GM12878 (cell line): ENCODE data around the gene ARHGAP44. TPM values are rescaled to one million over a fixed set of nuclear protein-coding genes. Genes with fewer than 3 reads are reported as not detected.

Source experiments
- HDAC2 ChIP-seq: fragments of 200-600 bp; sonication (generic); IDR thresholded peaks from 2 replicates; pipeline ENCODE4 v1.6.1; 2017
- IRF4 ChIP-seq: IDR thresholded peaks from 2 replicates; pipeline ENCODE4 v1.6.1; 2011; ENCODE audit warnings: low read depth, low read length
- IRF5 ChIP-seq: fragments of 450-650 bp; IDR thresholded peaks from 2 replicates; pipeline ENCODE4 v1.6.1; 2017; ENCODE audit warnings: borderline replicate concordance
- JUNB ChIP-seq: IDR thresholded peaks from 2 replicates; pipeline ENCODE4 v1.6.1; 2016; ENCODE audit warnings: antibody characterized with exemption, mild to moderate bottlenecking
- RB1 ChIP-seq: fragments of 450-650 bp; formaldehyde crosslinking; IDR thresholded peaks from 2 replicates; pipeline ENCODE4 v1.6.1; 2017; ENCODE audit warnings: mild to moderate bottlenecking, borderline replicate concordance
- REST ChIP-seq: IDR thresholded peaks from 2 replicates; pipeline ENCODE4 v1.6.1; 2012; ENCODE audit warnings: mild to moderate bottlenecking, low read depth, low read length
- SPI1 ChIP-seq: IDR thresholded peaks from 2 replicates; pipeline ENCODE4 v1.6.1; 2011; ENCODE audit warnings: low read depth, mild to moderate bottlenecking, low read length, moderate library complexity, borderline replicate concordance; ENCODE audit not compliant: insufficient read depth
- TBL1XR1 ChIP-seq: IDR thresholded peaks from 2 replicates; pipeline ENCODE4 v1.6.1; 2012; ENCODE audit warnings: low read depth, low read length, improper control_type of control experiment
- TCF12 ChIP-seq: IDR thresholded peaks from 2 replicates; pipeline ENCODE4 v1.6.1; 2011; ENCODE audit warnings: low read depth, mild to moderate bottlenecking, low read length
- ZNF622 ChIP-seq: fragments of 450-650 bp; IDR thresholded peaks from 2 replicates; pipeline ENCODE4 v1.6.1; 2017; ENCODE audit warnings: mild to moderate bottlenecking, inconsistent platforms
- polyA plus RNA-seq, 11 experiments: library from polyadenylated mRNA; depleted of rRNA in 4 of 11; unstranded in 6 of 11; stranded (reverse) in 5 of 11; fragments of >200 nt; fragmentation: Nextera tagmentation in 4 of 11; fragmentation: Illumina TruSeq in 1 of 11; extraction: Ambion mirVana in 4 of 11; extraction: Trizol in 1 of 11; gene quantifications; 1 replicate in 1 of 11; 2 replicates in 10 of 11; pipeline versions ENCODE4 v1.2.1 to v1.2.3, GENCODE V29; 2011 to 2016; ENCODE audit warnings: inconsistent platforms in 2 of 11, missing spikeins in 2 of 11, low read depth in 1 of 11
- total RNA-seq, 4 experiments: library from RNA; depleted of rRNA in 3 of 4; stranded (reverse); fragments of >200 nt in 3 of 4; fragmentation: Illumina TruSeq in 1 of 4; extraction: Trizol in 1 of 4; gene quantifications; 2 replicates each; pipeline versions ENCODE4 v1.2.1 to v1.2.3, GENCODE V29; 2013 to 2021
- TF ChIP-seq, protein P1 (sequence below): IDR thresholded peaks from 2 replicates; pipeline ENCODE4 v1.6.1; 2012; ENCODE audit warnings: low read depth, low read length, improper control_type of control experiment

Gene ARHGAP44
- total and polyA plus RNA-seq, 10 of the 15 experiments (the other 5 are each of a cell fraction or from before 2014, with no cell fraction given) = 0.11 to 1.2 (median 0.48) TPM

DNA sequence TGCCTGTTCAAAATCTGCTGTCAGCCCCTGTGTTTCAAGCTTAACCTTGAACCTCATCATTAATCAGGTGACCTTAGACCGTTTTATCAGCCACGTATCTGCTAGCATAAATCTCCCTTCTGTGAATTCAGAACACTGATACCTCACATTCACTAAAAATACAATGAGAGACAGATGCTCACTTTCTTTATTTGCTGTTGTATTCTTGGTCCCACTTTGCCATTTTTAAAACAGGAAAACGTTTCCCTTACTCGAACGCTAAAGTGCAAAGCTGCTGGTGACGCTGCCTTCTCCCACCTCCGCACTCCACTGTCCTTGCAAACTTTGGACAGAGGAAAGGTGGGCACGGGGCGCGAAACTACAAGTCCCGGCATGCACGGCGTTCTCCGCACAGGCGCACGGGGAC lies 220 bp upstream of the ARHGAP44 start (continued):
- TF ChIP-seq JUNB = no peak
- no peak for TF ChIP-seq TCF12
- no peak for TF ChIP-seq RB1
- TF ChIP-seq TBL1XR1 = no peak
- TF ChIP-seq SPI1 = no peak
- no peak for TF ChIP-seq IRF4
- TF ChIP-seq, protein P1, sequence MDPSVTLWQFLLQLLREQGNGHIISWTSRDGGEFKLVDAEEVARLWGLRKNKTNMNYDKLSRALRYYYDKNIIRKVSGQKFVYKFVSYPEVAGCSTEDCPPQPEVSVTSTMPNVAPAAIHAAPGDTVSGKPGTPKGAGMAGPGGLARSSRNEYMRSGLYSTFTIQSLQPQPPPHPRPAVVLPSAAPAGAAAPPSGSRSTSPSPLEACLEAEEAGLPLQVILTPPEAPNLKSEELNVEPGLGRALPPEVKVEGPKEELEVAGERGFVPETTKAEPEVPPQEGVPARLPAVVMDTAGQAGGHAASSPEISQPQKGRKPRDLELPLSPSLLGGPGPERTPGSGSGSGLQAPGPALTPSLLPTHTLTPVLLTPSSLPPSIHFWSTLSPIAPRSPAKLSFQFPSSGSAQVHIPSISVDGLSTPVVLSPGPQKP = no peak
- no peak for TF ChIP-seq HDAC2
- TF ChIP-seq REST = peak; percentile 38; the same call in 1 of the 2 replicates
- no peak for TF ChIP-seq IRF5
- TF ChIP-seq ZNF622 = no peak
